HL-60 (cell line): ENCODE results near the gene CAMSAP2.

Experiments used
- CTCF ChIP-seq: IDR thresholded peaks from one replicate; pipeline ENCODE4 v1.5.1; 2011; ENCODE audit warnings: low read length, control low read depth, inconsistent platforms; ENCODE audit not compliant: insufficient read depth
- GABPA ChIP-seq: IDR thresholded peaks from 2 replicates; pipeline ENCODE4 v1.6.1; 2012; ENCODE audit warnings: low read depth
- POLR2AphosphoS5 ChIP-seq: IDR thresholded peaks from 2 replicates; pipeline ENCODE4 v1.6.1; 2012; ENCODE audit warnings: low read depth
- SPI1 ChIP-seq: IDR thresholded peaks from 2 replicates; pipeline ENCODE4 v1.6.1; 2012; ENCODE audit warnings: low read depth, mild to moderate bottlenecking, borderline replicate concordance

DNA sequence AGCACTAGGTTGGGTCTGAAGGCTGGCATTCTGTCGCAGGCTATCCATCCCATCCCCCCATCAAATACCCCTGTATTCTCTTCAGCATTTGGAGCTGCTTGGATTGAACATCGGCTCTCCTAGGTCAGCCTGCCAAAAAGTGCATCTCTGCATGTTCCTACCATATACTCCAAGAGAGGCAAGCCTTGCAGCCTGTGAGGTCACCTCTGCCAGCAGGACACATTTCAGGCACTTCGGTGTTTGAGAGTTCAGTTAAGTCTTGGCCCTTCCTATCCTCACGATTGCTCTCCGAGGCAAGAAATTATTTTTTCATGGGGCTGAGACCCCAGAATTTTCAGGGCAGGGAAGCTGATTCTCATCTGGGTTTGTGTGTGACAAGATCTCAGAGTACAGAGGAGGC is 136.7 kb downstream of the CAMSAP2 start:
- TF ChIP-seq POLR2AphosphoS5: no peak
- TF ChIP-seq CTCF: no peak
- no peak for TF ChIP-seq SPI1
- TF ChIP-seq GABPA: no peak
